Measurements from ENCODE around the gene JUP. TPM values are rescaled to one million over a fixed set of nuclear protein-coding genes. Genes with fewer than 3 reads are reported as not detected.

The JUP gene
- total and polyA plus RNA-seq, 2 of the 13 experiments (the other 11 are each of a cell fraction or from before 2014, with no cell fraction given), result 12.1 to 20.6 TPM

DNA sequence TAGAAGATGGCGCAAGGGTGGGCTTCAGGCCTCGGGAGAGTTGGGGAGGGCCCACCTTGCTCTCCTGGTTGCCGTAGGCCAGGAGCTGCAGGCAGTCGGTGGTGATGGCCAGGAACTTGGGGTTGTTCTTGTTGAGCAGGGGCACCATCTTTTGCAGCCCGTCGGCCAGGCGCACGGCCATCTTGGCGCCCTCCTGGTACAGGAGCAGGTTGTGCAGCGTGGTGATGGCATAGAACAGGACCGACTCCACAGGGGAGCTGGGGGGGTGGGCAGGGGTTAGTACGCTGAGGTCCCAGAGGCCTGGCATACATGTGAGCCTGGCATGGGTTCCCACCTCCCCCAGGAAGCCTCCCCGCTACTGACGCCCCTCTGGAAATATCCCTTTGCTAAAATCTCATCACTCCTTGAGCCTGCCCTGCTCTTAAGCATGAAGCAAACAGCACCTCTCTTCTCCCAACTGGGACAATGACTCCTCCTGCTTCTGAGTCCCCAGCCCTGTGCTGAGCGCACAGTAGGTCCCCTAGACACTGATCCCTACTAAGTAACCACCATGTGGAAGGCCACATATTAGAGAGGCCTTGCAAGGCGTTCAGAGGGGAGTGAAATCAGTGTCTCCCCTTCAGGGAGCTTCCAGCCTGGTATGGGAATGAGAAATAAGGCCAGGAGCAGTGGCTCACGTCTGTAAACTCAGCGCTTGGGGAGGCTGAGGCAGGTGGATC lies 19.0 kb downstream of the JUP start:
- Histone ChIP-seq H2AFZ (ENCODE audit: low read length) (no peak overlapping the region), H3K79me2 (ENCODE audit: insufficient read depth, low read length) (no peaks in the 10 kb centered on the region), H3K27me3 (ENCODE audit: control insufficient read depth in 1 of 2, insufficient read depth in 2 of 2, low read length in 2 of 2) (no peaks in the 10 kb centered on the region), H3K27ac (ENCODE audit: extremely low read length, insufficient read depth, low read length) (no peak overlapping the region), H3K4me2 (ENCODE audit: low read depth, low read length) (no peak overlapping the region), H3K4me1 (ENCODE audit: insufficient read depth, low read length) (peaks cover 11% of the 10 kb centered on the region), H3K9ac (ENCODE audit: insufficient read depth, low read depth, low read length) (no peak overlapping the region), H3K36me3 (replicated peaks in 1 of 2; ENCODE audit: control insufficient read depth in 1 of 2, insufficient read depth in 2 of 2, low read length in 2 of 2) (peaks cover 35 to 73% of the 10 kb centered on the region in 2 experiments), H3K9me3 (ENCODE audit: low read length) (no peaks in the 10 kb centered on the region), H3K4me3 (replicated peaks in 1 of 3; ENCODE audit: insufficient read depth in 1 of 3, low read depth in 2 of 3, low read length in 3 of 3) (no peak overlapping the region), H4K20me1 (ENCODE audit: insufficient read depth, low read length) (no peaks in the 10 kb centered on the region)
- TF ChIP-seq SRF (IDR thresholded peaks at IDR 0.05; ENCODE audit: low read depth, low read length), result no peak
- TF ChIP-seq GATA4 (IDR thresholded peaks at IDR 0.05; ENCODE audit: borderline replicate concordance, low read depth), result no peak
- TF ChIP-seq, protein P1, sequence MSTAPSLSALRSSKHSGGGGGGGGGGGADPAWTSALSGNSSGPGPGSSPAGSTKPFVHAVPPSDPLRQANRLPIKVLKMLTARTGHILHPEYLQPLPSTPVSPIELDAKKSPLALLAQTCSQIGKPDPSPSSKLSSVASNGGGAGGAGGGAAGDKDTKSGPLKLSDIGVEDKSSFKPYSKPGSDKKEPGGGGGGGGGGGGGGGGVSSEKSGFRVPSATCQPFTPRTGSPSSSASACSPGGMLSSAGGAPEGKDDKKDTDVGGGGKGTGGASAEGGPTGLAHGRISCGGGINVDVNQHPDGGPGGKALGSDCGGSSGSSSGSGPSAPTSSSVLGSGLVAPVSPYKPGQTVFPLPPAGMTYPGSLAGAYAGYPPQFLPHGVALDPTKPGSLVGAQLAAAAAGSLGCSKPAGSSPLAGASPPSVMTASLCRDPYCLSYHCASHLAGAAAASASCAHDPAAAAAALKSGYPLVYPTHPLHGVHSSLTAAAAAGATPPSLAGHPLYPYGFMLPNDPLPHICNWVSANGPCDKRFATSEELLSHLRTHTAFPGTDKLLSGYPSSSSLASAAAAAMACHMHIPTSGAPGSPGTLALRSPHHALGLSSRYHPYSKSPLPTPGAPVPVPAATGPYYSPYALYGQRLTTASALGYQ (CRISPR knock-in tag; IDR thresholded peaks at IDR 0.05), result no peak
- TF ChIP-seq ZSCAN25 (CRISPR knock-in tag; IDR thresholded peaks at IDR 0.05), result no peak
- no peak for TF ChIP-seq ZNF33B (CRISPR knock-in tag; IDR thresholded peaks at IDR 0.05)
- no peak for TF ChIP-seq MAFK (conservative IDR thresholded peaks at IDR 0.05 in 1 of 2, IDR thresholded peaks at IDR 0.05 in 1 of 2; ENCODE audit: low read length in 2 of 2)
- TF ChIP-seq RAD21 (CRISPR knock-in tag; IDR thresholded peaks at IDR 0.05), result no peak
- TF ChIP-seq ZKSCAN1 (IDR thresholded peaks at IDR 0.05; ENCODE audit: low read length), result peak; percentile 97
- TF ChIP-seq NR2F2 (IDR thresholded peaks at IDR 0.05; ENCODE audit: borderline replicate concordance, low read depth), result no peak
- TF ChIP-seq, protein P2, sequence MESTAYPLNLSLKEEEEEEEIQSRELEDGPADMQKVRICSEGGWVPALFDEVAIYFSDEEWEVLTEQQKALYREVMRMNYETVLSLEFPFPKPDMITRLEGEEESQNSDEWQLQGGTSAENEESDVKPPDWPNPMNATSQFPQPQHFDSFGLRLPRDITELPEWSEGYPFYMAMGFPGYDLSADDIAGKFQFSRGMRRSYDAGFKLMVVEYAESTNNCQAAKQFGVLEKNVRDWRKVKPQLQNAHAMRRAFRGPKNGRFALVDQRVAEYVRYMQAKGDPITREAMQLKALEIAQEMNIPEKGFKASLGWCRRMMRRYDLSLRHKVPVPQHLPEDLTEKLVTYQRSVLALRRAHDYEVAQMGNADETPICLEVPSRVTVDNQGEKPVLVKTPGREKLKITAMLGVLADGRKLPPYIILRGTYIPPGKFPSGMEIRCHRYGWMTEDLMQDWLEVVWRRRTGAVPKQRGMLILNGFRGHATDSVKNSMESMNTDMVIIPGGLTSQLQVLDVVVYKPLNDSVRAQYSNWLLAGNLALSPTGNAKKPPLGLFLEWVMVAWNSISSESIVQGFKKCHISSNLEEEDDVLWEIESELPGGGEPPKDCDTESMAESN (CRISPR knock-in tag; conservative IDR thresholded peaks at IDR 0.05), result no peak
- TF ChIP-seq KAT8 (CRISPR knock-in tag; IDR thresholded peaks at IDR 0.05), result no peak
- no peak for TF ChIP-seq ATF7-NPFF (CRISPR knock-in tag; IDR thresholded peaks at IDR 0.05; ENCODE audit: low read depth)
- no peak for TF ChIP-seq SPEN (CRISPR knock-in tag; IDR thresholded peaks at IDR 0.05; ENCODE audit: low read depth)
- TF ChIP-seq, protein P3, sequence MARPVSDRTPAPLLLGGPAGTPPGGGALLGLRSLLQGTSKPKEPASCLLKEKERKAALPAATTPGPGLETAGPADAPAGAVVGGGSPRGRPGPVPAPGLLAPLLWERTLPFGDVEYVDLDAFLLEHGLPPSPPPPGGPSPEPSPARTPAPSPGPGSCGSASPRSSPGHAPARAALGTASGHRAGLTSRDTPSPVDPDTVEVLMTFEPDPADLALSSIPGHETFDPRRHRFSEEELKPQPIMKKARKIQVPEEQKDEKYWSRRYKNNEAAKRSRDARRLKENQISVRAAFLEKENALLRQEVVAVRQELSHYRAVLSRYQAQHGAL (CRISPR knock-in tag; IDR thresholded peaks at IDR 0.05; ENCODE audit: not compliant biosample characterization), result no peak
- TF ChIP-seq, protein P4, sequence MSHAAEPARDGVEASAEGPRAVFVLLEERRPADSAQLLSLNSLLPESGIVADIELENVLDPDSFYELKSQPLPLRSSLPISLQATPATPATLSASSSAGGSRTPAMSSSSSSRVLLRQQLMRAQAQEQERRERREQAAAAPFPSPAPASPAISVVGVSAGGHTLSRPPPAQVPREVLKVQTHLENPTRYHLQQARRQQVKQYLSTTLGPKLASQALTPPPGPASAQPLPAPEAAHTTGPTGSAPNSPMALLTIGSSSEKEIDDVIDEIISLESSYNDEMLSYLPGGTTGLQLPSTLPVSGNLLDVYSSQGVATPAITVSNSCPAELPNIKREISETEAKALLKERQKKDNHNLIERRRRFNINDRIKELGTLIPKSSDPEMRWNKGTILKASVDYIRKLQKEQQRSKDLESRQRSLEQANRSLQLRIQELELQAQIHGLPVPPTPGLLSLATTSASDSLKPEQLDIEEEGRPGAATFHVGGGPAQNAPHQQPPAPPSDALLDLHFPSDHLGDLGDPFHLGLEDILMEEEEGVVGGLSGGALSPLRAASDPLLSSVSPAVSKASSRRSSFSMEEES (CRISPR knock-in tag; IDR thresholded peaks at IDR 0.05), result no peak
- TF ChIP-seq BORCS8-MEF2B (CRISPR knock-in tag; IDR thresholded peaks at IDR 0.05), result 0 out of 2 replicates have a peak, but pooled peaks have one; percentile 12
- no peak for TF ChIP-seq ZZZ3 (CRISPR knock-in tag; IDR thresholded peaks at IDR 0.05; ENCODE audit: borderline replicate concordance)
- TF ChIP-seq POLR2AphosphoS2 (IDR thresholded peaks at IDR 0.05; ENCODE audit: low read depth, low read length), result no peak
- in situ Hi-C loops (cut with HindIII; ENCODE audit: extremely low pct_ligation_motif_present, low pct_unique_long_range_greater_than_20kb) (no loop called here), intact Hi-C loops (cut with micrococcal nuclease; ENCODE audit: unreplicated experiment) (no loop called here)
- no TSS peak for BruUV-seq (replicated peaks)
- 97% methylated on average over 13 of the region's 18 CpGs for WGBS (ENCODE audit: low lambda C conversion rate)
- DNase-seq (ENCODE audit: low spot score), result no peak
- ChIA-PET CTCF (ENCODE audit: low intra/inter-chr PET ratio, low total read pairs) (no interaction called here), POLR2A (no interaction called here)
- FAIRE-seq, result no peak
- no peak for ATAC-seq
